Glutamatergic neuron (in vitro differentiated cells): ENCODE data around the gene REEP3. TPM values are rescaled to one million over a fixed set of nuclear protein-coding genes. Genes with fewer than 3 reads are reported as not detected.

Experiments used
- DNase-seq: peaks from one replicate; pipeline ENCODE4 v3.0.0; 2022
- H3K27ac Mint-ChIP-seq: one replicate; pipeline ENCODE4 v1.8.0; 2020; ENCODE audit warnings: mild to moderate bottlenecking, mixed read lengths, inconsistent platforms; ENCODE audit not compliant: unreplicated experiment
- H3K27me3 Mint-ChIP-seq: one replicate; pipeline ENCODE4 v1.8.0; 2020; ENCODE audit warnings: mild to moderate bottlenecking, moderate library complexity, mixed read lengths, inconsistent platforms; ENCODE audit not compliant: unreplicated experiment
- H3K36me3 Mint-ChIP-seq: one replicate; pipeline ENCODE4 v1.8.0; 2020; ENCODE audit warnings: mild to moderate bottlenecking, mixed read lengths, inconsistent platforms; ENCODE audit not compliant: unreplicated experiment
- H3K4me1 Mint-ChIP-seq: one replicate; pipeline ENCODE4 v1.8.0; 2020; ENCODE audit warnings: mild to moderate bottlenecking, low read depth, mixed read lengths, inconsistent platforms; ENCODE audit not compliant: unreplicated experiment
- H3K4me3 Mint-ChIP-seq: one replicate; pipeline ENCODE4 v1.8.0; 2020; ENCODE audit warnings: mild to moderate bottlenecking, mixed read lengths, inconsistent platforms; ENCODE audit not compliant: unreplicated experiment
- H3K9me3 Mint-ChIP-seq: one replicate; pipeline ENCODE4 v1.8.0; 2020; ENCODE audit warnings: mild to moderate bottlenecking, moderate library complexity, mixed read lengths, inconsistent platforms; ENCODE audit not compliant: unreplicated experiment
- total RNA-seq: library from RNA; stranded (reverse); fragmentation: NEBNext Ultra II Directional; extraction: Animal tissue kit (Norgen Biotek cat#: 25700); gene quantifications from one replicate; pipeline ENCODE4 v1.2.1, GENCODE V29; 2021; ENCODE audit not compliant: unreplicated experiment
- TF ChIP-seq, protein P1 (sequence below): fragments of 200-600 bp; sonication (generic); IDR thresholded peaks from one replicate; pipeline ENCODE4 v1.5.0; 2021; ENCODE audit not compliant: partially characterized antibody, unreplicated experiment

REEP3 gene
- total RNA-seq, 1 donor from 2014 or later: 47.1 TPM

DNA sequence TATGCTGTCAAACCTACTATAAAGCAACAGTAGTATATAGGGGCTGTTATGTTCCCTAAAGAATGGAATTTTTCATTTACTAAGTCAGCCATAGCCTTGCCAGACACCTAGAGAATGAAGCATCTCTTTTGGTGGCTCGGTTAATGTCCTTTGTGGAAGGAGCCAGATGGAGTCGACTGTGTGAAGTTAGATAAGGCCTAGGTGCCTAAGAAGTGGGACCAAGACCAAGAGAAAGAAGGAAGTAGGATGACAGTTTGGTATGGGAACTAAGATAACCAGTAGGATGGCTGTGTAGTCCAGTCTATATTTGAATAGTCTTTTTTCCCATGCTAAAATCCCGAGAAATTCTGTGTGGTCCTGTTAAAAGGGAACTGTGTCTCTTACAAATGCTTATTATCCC lies 62.2 kb downstream of the REEP3 start:
- TF ChIP-seq, protein P1, sequence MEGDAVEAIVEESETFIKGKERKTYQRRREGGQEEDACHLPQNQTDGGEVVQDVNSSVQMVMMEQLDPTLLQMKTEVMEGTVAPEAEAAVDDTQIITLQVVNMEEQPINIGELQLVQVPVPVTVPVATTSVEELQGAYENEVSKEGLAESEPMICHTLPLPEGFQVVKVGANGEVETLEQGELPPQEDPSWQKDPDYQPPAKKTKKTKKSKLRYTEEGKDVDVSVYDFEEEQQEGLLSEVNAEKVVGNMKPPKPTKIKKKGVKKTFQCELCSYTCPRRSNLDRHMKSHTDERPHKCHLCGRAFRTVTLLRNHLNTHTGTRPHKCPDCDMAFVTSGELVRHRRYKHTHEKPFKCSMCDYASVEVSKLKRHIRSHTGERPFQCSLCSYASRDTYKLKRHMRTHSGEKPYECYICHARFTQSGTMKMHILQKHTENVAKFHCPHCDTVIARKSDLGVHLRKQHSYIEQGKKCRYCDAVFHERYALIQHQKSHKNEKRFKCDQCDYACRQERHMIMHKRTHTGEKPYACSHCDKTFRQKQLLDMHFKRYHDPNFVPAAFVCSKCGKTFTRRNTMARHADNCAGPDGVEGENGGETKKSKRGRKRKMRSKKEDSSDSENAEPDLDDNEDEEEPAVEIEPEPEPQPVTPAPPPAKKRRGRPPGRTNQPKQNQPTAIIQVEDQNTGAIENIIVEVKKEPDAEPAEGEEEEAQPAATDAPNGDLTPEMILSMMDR: no peak

DNA sequence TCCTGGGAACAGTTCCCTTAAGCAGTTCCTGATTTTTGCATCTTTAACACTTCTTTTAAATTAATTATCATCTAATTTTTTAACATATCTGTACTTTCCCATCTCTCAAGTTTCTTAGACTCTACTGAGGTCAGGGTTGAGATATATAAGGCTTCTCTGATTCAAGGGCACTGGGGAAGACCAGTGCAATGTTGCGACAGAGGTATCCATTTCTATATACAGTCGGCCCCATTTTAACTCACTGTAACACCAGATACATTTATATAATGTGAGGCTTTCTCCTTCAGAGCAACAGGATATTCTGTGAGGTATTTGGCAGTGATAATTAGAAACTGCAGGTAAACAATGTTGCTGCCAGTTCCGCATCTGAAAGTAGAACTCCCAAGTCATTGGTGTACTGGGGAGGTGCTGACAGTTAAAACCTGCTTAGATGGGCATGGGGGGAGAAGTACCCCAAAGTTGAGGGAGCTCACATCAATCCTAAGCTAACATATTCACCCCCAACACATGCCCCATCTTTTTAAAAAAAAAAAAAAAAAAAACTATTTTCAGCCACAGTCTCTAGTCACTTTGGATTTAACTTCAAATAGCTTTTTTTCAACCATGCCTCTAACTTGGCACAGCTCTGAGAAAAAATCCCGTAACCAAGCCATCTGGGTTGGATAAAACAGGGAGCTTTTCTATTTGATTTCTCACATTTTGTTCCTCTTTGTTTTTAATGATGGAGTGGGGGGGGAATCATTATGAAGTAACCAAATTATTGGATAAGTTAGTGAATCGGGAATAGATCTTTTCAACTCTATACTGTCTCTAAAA lies 62.9 kb downstream of the REEP3 start:
- H3K27ac Mint-ChIP-seq: no peak overlapping the region
- H3K36me3 Mint-ChIP-seq: no peaks in the 10 kb centered on the region
- TF ChIP-seq, protein P1: no peak
- H3K27me3 Mint-ChIP-seq: no peaks in the 10 kb centered on the region
- H3K4me1 Mint-ChIP-seq: peaks cover 10% of the 10 kb centered on the region
- DNase-seq: no peak
- no peaks in the 10 kb centered on the region for H3K9me3 Mint-ChIP-seq
- no peak overlapping the region for H3K4me3 Mint-ChIP-seq

More for the DNA sequence above, 62.2 kb downstream of the REEP3 start:
- peaks cover 10% of the 10 kb centered on the region for H3K4me1 Mint-ChIP-seq
- H3K36me3 Mint-ChIP-seq: no peaks in the 10 kb centered on the region
- no peaks in the 10 kb centered on the region for H3K9me3 Mint-ChIP-seq
- no peak for DNase-seq
- H3K27me3 Mint-ChIP-seq: no peaks in the 10 kb centered on the region
- no peak overlapping the region for H3K4me3 Mint-ChIP-seq
- no peak overlapping the region for H3K27ac Mint-ChIP-seq

- H3K27ac Mint-ChIP-seq: no peak overlapping the region
- H3K36me3 Mint-ChIP-seq: no peaks in the 10 kb centered on the region
- no peak overlapping the region for H3K4me3 Mint-ChIP-seq
Measured at GRCh38 chr10:63584725-63585035, 63.5 kb downstream of the REEP3 start.

DNA sequence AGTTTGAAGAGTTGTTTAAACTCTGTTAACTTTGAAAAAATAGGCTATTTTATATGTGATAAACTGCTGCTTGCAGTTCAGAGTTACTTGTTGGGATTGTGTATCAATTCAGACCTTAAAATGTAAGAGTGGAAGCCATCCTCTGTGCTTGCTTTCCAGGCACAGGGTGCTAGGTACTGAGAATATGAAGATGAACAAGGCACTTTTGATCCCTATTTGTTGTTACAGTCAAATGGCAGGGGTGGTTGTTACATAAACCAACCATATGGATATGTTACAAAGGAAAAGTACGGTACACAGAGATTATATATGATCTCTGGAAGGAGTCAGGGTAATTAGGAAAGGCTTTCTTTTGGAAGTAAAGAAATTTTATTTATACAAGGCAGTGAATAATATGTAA lies 63.8 kb downstream of the REEP3 start:
- Mint-ChIP-seq H3K36me3 (no peaks in the 10 kb centered on the region), H3K27me3 (peaks cover 2% of the 10 kb centered on the region), H3K4me3 (no peak overlapping the region), H3K27ac (no peak overlapping the region), H3K4me1 (peaks cover 11% of the 10 kb centered on the region), H3K9me3 (no peaks in the 10 kb centered on the region)
- TF ChIP-seq, protein P1: no peak
- DNase-seq: no peak

More at GRCh38 chr10:63584725-63585035, 63.5 kb downstream of the REEP3 start:
- H3K27me3 Mint-ChIP-seq: peaks cover 2% of the 10 kb centered on the region
- H3K4me1 Mint-ChIP-seq: peaks cover 10% of the 10 kb centered on the region
- TF ChIP-seq, protein P1: no peak
- DNase-seq: no peak
- no peaks in the 10 kb centered on the region for H3K9me3 Mint-ChIP-seq

- no peak overlapping the region for H3K4me3 Mint-ChIP-seq
- DNase-seq: no peak
- H3K27me3 Mint-ChIP-seq: peaks cover 2% of the 10 kb centered on the region
- peaks cover 18% of the 10 kb centered on the region for H3K4me1 Mint-ChIP-seq
- no peaks in the 10 kb centered on the region for H3K36me3 Mint-ChIP-seq
- TF ChIP-seq, protein P1: no peak
- H3K9me3 Mint-ChIP-seq: no peaks in the 10 kb centered on the region
- no peak overlapping the region for H3K27ac Mint-ChIP-seq
Measured at GRCh38 chr10:63586043-63586442, 64.8 kb downstream of the REEP3 start.
